ENCODE measurements around the gene TRIM47. TPM values are rescaled to one million over a fixed set of nuclear protein-coding genes. Genes with fewer than 3 reads are reported as not detected.

TRIM47 gene
- total RNA-seq, 2 experiments from 2014 or later, result 25.9 to 41.9 TPM

GRCh38 chr17:75902406-75902805 lies 24.0 kb upstream of the TRIM47 start:
- no peak for DNase-seq (ENCODE audit: low spot score)
- Histone ChIP-seq H3K9me2 (ENCODE audit: insufficient read depth, low read length) (no peaks in the 10 kb centered on the region), H3K36me3 (ENCODE audit: insufficient read depth, low read length) (peaks cover 60% of the 10 kb centered on the region), H3K79me2 (ENCODE audit: insufficient read depth, low read depth, low read length) (peaks cover 16% of the 10 kb centered on the region), H3K9me3 (ENCODE audit: low read length) (no peaks in the 10 kb centered on the region), H3K4me1 (ENCODE audit: insufficient read depth, low read length, poor library complexity, severe bottlenecking) (peaks cover 25% of the 10 kb centered on the region), H3K4me3 (ENCODE audit: low read depth, low read length, poor library complexity, severe bottlenecking) (no peak overlapping the region), H2AFZ (ENCODE audit: low read length) (no peak overlapping the region), H4K20me1 (ENCODE audit: insufficient read depth, low read length) (no peaks in the 10 kb centered on the region), H3K27ac (ENCODE audit: low read depth, low read length, poor library complexity, severe bottlenecking) (no peak overlapping the region), H3K4me2 (ENCODE audit: low read length) (no peak overlapping the region)
- ChIA-PET POLR2A (interaction anchor here (0.8 to 1.1 kb wide), 2 partner anchors 22 to 47 kb away, joined by 3 to 4 read pairs; partner anchors contain the start of gene WBP2), CTCF (ENCODE audit: unreplicated experiment) (no interaction called here)
- intact Hi-C loops (cut with micrococcal nuclease; ENCODE audit: unreplicated experiment), result loop anchor here (10.0 kb wide), 2 partner anchors 202 to 362 kb away; partner anchors contain the start of genes EXOC7 and UBALD2
- TF ChIP-seq EZH2phosphoT487 (IDR thresholded peaks at IDR 0.05; ENCODE audit: borderline replicate concordance, low read depth, low read length) (no peak), CTCF (conservative IDR thresholded peaks at IDR 0.05; ENCODE audit: low read length) (no peak)
- no TSS peak for BruUV-seq (replicated peaks)

GRCh38 chr17:75901727-75902126 lies 23.3 kb upstream of the TRIM47 start:
- intact Hi-C loops (cut with micrococcal nuclease; ENCODE audit: unreplicated experiment), result loop anchor here (10.0 kb wide), 2 partner anchors 203 to 363 kb away; partner anchors contain the start of genes EXOC7 and UBALD2
- Histone ChIP-seq H3K79me2 (ENCODE audit: insufficient read depth, low read depth, low read length) (peaks cover 16% of the 10 kb centered on the region), H3K9me2 (ENCODE audit: insufficient read depth, low read length) (no peaks in the 10 kb centered on the region), H3K4me3 (ENCODE audit: low read depth, low read length, poor library complexity, severe bottlenecking) (no peak overlapping the region), H3K4me1 (ENCODE audit: insufficient read depth, low read length, poor library complexity, severe bottlenecking) (peaks cover 30% of the 10 kb centered on the region), H2AFZ (ENCODE audit: low read length) (no peak overlapping the region), H3K36me3 (ENCODE audit: insufficient read depth, low read length) (peaks cover 62% of the 10 kb centered on the region), H3K9me3 (ENCODE audit: low read length) (no peaks in the 10 kb centered on the region), H3K4me2 (ENCODE audit: low read length) (no peak overlapping the region), H3K27ac (ENCODE audit: low read depth, low read length, poor library complexity, severe bottlenecking) (no peak overlapping the region), H4K20me1 (ENCODE audit: insufficient read depth, low read length) (no peaks in the 10 kb centered on the region)
- DNase-seq (ENCODE audit: low spot score), result no peak
- CTCF ChIA-PET (ENCODE audit: unreplicated experiment), result no interaction called here
- BruUV-seq (replicated peaks), result no TSS peak
- POLR2A ChIA-PET, result interaction anchor here (0.6 kb wide), 1 partner anchor 49 kb away, joined by 4 read pairs; no protein-coding TSS in a partner anchor
- no peak for TF ChIP-seq CTCF (conservative IDR thresholded peaks at IDR 0.05; ENCODE audit: low read length)
- TF ChIP-seq EZH2phosphoT487 (IDR thresholded peaks at IDR 0.05; ENCODE audit: borderline replicate concordance, low read depth, low read length), result no peak

GRCh38 chr17:75900691-75901533 lies 22.5 kb upstream of the TRIM47 start:
- ChIA-PET POLR2A (no interaction called here), CTCF (ENCODE audit: unreplicated experiment) (no interaction called here)
- Histone ChIP-seq H4K20me1 (ENCODE audit: insufficient read depth, low read length) (no peaks in the 10 kb centered on the region), H3K36me3 (ENCODE audit: insufficient read depth, low read length) (peaks cover 62% of the 10 kb centered on the region), H3K4me3 (ENCODE audit: low read depth, low read length, poor library complexity, severe bottlenecking) (no peak overlapping the region), H3K4me1 (ENCODE audit: insufficient read depth, low read length, poor library complexity, severe bottlenecking) (peaks cover 29% of the 10 kb centered on the region), H3K4me2 (ENCODE audit: low read length) (no peak overlapping the region), H3K9me2 (ENCODE audit: insufficient read depth, low read length) (no peaks in the 10 kb centered on the region), H2AFZ (ENCODE audit: low read length) (no peak overlapping the region), H3K79me2 (ENCODE audit: insufficient read depth, low read depth, low read length) (peaks cover 16% of the 10 kb centered on the region), H3K9me3 (ENCODE audit: low read length) (no peaks in the 10 kb centered on the region), H3K27ac (ENCODE audit: low read depth, low read length, poor library complexity, severe bottlenecking) (no peak overlapping the region)
- intact Hi-C loops (cut with micrococcal nuclease; ENCODE audit: unreplicated experiment), result loop anchor here (10.0 kb wide), 2 partner anchors 204 to 364 kb away; partner anchors contain the start of genes EXOC7 and UBALD2
- DNase-seq (ENCODE audit: low spot score), result no peak
- no TSS peak for BruUV-seq (replicated peaks)
- no peak for TF ChIP-seq EZH2phosphoT487 (IDR thresholded peaks at IDR 0.05; ENCODE audit: borderline replicate concordance, low read depth, low read length)
